Posterior vena cava (tissue), 2 donors: ENCODE results near the gene SLC22A6. TPM values are rescaled to one million over a fixed set of nuclear protein-coding genes. Genes with fewer than 3 reads are reported as not detected.

Source experiments
- DNase-seq: peaks from one replicate; pipeline ENCODE4 v3.0.0-alpha.2; 2020; ENCODE audit warnings: low spot score
- intact Hi-C, 2 donors: fragments of 100-400 bp; cut with DNase I; formaldehyde crosslinking; loops; one replicate each; pipeline versions ENCODE4 v1.14.1 to v1.14.2; 2022 to 2023
- long read RNA-seq, 2 donors: library from polyadenylated mRNA; unstranded; transcript quantifications; one replicate each; pipeline ENCODE4 v2.0.0, GENCODE V29; 2020 to 2021
- total RNA-seq, 2 donors: library from RNA; stranded (reverse); fragmentation: NEBNext Ultra II Directional; extraction: Animal tissue kit (Norgen Biotek cat#: 25700); gene quantifications; one replicate each; pipeline ENCODE4 v1.2.1, GENCODE V29; 2021
- donor health status: DM: yes; HTN: yes; CAD: no.
- donor health status: DM: yes; HTN: yes; CAD: no.

The SLC22A6 gene, protein sequence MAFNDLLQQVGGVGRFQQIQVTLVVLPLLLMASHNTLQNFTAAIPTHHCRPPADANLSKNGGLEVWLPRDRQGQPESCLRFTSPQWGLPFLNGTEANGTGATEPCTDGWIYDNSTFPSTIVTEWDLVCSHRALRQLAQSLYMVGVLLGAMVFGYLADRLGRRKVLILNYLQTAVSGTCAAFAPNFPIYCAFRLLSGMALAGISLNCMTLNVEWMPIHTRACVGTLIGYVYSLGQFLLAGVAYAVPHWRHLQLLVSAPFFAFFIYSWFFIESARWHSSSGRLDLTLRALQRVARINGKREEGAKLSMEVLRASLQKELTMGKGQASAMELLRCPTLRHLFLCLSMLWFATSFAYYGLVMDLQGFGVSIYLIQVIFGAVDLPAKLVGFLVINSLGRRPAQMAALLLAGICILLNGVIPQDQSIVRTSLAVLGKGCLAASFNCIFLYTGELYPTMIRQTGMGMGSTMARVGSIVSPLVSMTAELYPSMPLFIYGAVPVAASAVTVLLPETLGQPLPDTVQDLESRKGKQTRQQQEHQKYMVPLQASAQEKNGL
- total RNA-seq = not detected
- long read RNA-seq, donor 1 = 0 reads
- long read RNA-seq, donor 2 = 0 reads

DNA sequence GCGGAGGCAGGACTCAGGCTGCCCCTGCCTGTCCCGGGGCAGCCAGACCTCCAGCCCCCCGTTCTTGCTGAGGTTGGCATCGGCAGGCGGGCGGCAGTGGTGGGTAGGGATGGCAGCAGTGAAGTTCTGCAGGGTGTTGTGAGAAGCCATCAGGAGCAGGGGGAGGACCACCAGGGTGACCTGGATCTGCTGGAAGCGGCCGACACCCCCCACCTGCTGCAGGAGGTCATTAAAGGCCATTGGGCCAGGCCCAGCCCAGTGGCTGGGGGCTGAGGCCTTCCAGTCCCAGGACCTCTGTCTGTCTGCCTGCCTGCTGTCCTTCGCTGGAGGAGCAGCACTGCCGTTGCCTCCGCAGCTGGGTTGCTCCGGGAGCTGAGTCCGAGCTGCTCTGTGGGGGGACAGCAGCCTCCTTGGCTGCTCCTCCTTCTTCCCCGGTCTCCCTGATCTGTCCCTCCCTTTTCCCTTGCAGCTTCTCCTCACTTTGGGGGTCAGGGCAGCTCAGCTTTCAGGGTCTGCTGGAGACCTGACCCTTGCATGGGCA, at the start of gene SLC22A6:
Gene SLC22A6, minus strand, starts transcription at position 517 of the 541 bp plus-strand sequence. Its CDS starts 277 bp downstream, at position 240.
- intact Hi-C loops = no loop called here
- no peak for DNase-seq

DNA sequence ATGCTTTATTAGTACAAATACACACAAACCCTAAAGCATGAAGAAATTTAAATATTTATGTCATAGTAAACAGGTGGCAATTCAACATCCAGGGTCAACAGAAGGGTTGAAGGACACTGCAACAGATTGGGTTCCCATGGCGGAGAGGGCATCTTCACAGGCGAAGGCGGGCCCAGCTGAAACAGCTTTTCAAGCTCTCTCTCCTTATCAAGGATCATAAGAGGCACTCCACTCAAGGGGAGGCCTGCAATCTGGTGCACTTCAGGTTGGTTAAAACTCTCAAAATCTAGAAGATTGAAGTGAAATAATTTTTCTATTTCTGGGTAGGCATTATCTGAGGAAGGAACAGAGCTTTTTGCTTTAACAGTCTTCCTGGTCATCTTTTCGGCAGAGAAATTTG, 47.7 kb upstream of the SLC22A6 start:
- intact Hi-C loops = no loop called here
- no peak for DNase-seq

- intact Hi-C loops = loop anchor here (1.0 to 2.0 kb wide), 2 partner anchors 115 to 118 kb away; no protein-coding TSS in a partner anchor
- DNase-seq = peak; percentile 96
These were observed 39.3 kb upstream of the SLC22A6 start for GRCh38 chr11:63023841-63024648.

GRCh38 chr11:63023222-63023814, 38.6 kb upstream of the SLC22A6 start:
- DNase-seq = no peak
- intact Hi-C loops = no loop called here

DNA sequence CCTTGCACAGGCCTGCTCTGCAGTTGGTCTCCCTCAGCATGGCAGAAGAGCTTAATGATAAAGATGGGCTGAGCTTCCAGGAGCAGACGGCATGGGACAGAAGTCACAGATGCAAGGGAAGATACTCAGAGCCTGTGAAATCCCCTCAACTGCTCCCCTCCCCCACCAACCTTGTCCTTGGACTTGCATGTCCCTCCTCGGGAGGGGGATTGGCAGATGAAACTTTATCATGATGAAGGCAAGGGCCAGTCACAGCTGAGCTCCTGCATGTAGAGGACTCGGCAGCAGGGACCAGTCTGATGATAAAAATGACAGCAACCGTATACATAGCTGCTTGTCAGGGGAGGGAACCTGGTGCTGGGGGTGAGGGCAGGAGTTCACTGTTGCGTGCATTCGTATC, 37.7 kb upstream of the SLC22A6 start:
- DNase-seq = no peak
- intact Hi-C loops = no loop called here

DNA sequence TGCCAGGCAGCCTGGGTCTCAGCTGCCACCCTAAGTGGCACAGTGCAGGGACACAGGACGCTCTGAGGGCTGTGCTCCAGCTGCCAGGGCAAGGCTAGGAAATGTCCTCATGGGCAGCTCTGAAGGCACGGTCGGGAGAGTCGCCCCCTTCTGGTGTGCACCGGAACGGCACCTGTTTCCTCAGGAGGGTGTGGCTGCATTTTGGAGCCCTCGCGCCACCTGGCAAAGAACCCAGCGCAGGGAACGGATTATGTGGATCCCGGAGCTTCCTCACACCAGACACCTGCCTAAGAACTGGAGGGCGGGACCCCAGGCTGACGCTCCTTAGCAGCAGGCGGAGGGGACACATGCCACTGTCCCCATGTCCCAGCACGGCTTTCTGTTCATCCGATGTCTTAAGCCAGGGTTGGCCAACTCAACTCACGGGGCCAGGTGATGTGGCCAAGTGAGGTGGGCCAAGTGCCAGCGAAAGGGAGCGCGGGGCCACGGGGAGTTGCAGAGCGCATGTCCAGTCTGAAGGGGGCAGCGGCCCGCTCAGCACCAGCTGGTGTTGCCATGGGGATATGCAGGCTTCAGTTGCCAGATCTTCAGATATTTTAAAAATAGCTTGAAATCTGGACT, 36.0 kb upstream of the SLC22A6 start:
- intact Hi-C loops = no loop called here
- no peak for DNase-seq

DNA sequence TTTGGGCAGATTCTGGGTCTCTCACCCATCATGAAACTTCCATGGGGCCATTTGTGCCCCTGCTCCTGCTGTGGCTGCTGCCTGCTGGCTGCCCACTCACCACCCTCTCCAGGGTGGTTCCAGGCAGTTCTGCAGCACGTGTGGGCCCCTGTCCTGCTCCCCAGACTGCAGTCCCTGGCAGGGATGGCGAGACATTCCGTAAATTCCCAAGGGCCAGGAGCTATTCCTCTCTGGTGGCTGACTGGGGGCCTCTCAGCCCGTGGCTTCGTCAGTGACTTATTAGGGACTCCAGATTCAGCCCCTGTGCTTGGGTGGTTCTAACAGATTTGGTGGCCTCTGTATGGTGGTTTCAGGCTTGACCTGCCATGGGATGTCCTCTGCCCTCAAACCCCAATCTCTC, 34.7 kb upstream of the SLC22A6 start:
- no peak for DNase-seq
- intact Hi-C loops = no loop called here

DNA sequence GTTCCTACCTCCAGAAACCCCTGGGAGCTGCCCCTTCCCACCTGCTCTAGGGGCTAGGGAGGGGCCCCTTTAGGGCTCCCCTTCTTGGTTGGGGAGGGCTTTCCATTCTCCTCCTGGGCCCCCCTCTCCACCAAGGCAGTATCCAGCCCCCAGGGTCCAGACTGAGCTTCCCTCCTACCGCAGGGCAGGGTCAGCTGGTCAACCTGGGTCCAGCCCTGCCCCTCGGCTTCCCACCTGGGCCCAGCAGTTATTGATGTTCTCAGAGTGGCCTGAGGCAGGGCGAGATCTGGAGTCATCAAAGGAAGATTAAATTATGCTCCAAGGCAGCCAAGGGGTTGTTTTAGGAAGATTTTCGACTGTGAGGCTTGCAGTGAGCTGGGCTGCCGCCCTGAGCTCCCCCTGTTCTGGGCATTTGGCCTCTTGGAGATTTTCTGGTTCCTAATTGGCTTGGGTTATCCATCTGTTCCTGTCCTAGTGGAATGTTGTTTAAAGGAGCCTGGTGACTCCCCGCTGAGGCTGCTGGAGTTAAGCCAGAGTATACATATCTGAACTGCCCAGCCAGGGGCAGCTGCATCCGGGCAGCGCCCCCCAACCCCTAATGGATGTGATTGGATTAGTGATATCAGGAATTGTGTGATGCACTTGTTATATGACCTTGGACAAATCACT, 32.7 kb upstream of the SLC22A6 start:
- intact Hi-C loops = no loop called here
- no peak for DNase-seq

- intact Hi-C loops = no loop called here
These were observed 30.9 kb upstream of the SLC22A6 start, which contains the start of gene SLC22A8 for GRCh38 chr11:63015521-63016215. Gene SLC22A8 (minus strand): TSS chr11:63015841. CDS start chr11:63014958, 883 bp downstream.

GRCh38 chr11:63014408-63015055, 29.8 kb upstream of the SLC22A6 start:
- no peak for DNase-seq
- intact Hi-C loops = no loop called here

More at GRCh38 chr11:63015521-63016215, 30.9 kb upstream of the SLC22A6 start, which contains the start of gene SLC22A8:
- no peak for DNase-seq

DNA sequence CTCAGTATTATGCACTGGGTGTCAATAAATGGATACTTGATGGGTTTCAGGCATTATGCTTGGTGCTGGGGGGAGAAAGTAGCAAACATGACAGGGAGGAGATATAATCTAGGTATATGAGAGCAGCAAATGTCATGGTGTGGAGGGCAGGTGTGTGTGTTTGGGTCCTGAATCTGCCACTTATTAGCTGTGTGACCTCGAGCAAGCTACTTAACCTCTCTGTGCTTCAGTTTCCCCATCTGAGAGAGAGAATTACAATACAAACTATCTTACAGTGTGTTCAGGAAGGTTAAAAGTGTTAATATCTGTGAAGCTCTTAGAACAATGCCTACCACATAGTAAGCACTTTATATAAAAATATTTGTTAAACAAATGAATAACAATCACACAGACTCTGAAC, 28.1 kb upstream of the SLC22A6 start:
- intact Hi-C loops = no loop called here
- DNase-seq = no peak

- intact Hi-C loops = no loop called here
- no peak for DNase-seq
These were observed 27.7 kb upstream of the SLC22A6 start for GRCh38 chr11:63012430-63012829.

GRCh38 chr11:63010934-63011439, 26.2 kb upstream of the SLC22A6 start:
- intact Hi-C loops = no loop called here
- no peak for DNase-seq

GRCh38 chr11:63007920-63008319, 23.2 kb upstream of the SLC22A6 start:
- intact Hi-C loops = no loop called here
- no peak for DNase-seq

DNA sequence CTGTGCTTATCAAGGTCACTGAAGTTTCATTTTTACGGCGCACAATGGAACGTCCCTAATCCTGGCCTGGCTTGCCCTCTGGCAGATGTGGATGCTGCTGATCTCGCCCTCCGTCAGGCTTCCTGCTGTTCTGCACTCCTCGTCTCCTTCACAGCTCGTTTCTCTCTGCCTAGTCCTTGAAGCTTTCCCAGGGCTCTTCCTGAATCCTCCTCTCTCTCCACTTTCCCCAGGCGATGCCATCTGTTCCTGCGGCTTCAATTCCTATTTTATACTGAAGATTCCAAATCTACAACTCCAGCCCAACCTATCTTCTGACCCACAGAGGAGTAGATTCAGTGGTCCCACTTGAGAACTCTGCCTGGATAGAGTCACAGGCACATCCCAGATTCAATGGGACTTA, 16.7 kb upstream of the SLC22A6 start:
- intact Hi-C loops = no loop called here
- no peak for DNase-seq

DNA sequence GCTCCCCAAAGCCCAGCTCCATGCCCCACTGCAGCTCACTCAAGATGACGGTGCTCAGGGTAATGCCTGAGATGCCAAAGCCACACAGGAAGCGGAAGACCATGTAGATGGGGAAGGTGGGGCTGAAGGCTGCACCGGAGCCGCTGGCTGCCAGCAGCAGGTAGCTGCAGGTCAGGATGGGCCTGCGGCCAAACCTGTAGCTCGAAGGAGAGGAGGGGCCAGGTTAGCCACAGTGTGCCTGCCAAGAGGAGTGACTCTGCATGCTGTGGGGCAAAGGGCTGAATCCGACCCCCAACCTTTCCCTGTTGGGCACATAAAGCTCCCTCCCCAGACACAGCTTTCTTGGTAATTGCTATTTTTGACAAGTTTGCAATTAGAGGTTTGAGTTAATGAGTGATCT, 14.9 kb upstream of the SLC22A6 start:
- intact Hi-C loops = no loop called here
- DNase-seq = no peak

DNA sequence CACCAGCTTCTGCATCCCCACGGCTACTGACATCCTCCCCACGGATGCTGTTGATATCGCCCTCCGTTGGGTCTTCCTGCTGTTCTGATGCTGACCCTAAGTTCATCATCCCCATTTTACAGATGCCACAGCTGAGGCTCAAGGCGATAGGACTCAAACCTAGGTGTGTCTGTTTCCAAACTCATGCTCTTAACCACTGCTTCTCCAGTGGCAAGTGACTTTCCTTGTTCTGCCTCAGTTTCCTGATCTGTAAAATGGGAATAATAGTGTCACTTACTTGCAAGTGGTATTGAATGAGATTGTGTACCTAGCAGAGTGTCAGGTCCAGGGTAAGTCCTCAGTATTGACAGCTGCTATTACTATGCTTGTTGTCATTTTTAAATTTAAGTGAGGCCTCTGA, 14.4 kb upstream of the SLC22A6 start:
- intact Hi-C loops = no loop called here
- DNase-seq = no peak
